ENCODE measurements around the gene SVOPL.

Gene SVOPL

GRCh38 chr7:138657854-138658386 lies 43.2 kb downstream of the SVOPL start:
- DNase-seq = no peak

- DNase-seq = no peak
Measured at GRCh38 chr7:138656952-138657351, 44.2 kb downstream of the SVOPL start.

- no peak for DNase-seq
Measured at GRCh38 chr7:138654616-138655015, 46.5 kb downstream of the SVOPL start.

GRCh38 chr7:138649506-138649905 lies 51.7 kb downstream of the SVOPL start:
- no peak for DNase-seq

GRCh38 chr7:138645284-138645683 lies 55.9 kb downstream of the SVOPL start:
- DNase-seq = no peak

GRCh38 chr7:138632826-138633602 lies 68.1 kb downstream of the SVOPL start:
- DNase-seq = no peak

- no peak for DNase-seq
Measured at GRCh38 chr7:138632384-138632783, 68.8 kb downstream of the SVOPL start.

GRCh38 chr7:138630059-138630610 lies 71.0 kb downstream of the SVOPL start:
- DNase-seq = no peak

GRCh38 chr7:138627361-138627760 lies 73.8 kb downstream of the SVOPL start:
- no peak for DNase-seq

- DNase-seq = no peak
Measured at GRCh38 chr7:138626846-138627245, 74.3 kb downstream of the SVOPL start.

- no peak for DNase-seq
Measured at GRCh38 chr7:138625849-138626230, 75.3 kb downstream of the SVOPL start.

- no peak for DNase-seq
Measured at GRCh38 chr7:138625084-138625848, 75.9 kb downstream of the SVOPL start.

GRCh38 chr7:138622841-138623240 lies 78.3 kb downstream of the SVOPL start:
- no peak for DNase-seq

- DNase-seq = no peak
Measured at GRCh38 chr7:138618933-138619332, 82.2 kb downstream of the SVOPL start.

- DNase-seq = no peak
Measured at GRCh38 chr7:138618506-138618905, 82.7 kb downstream of the SVOPL start.

- no peak for DNase-seq
Measured at GRCh38 chr7:138616085-138616484, 85.1 kb downstream of the SVOPL start.

- no peak for DNase-seq
Measured at GRCh38 chr7:138613630-138614029, 87.5 kb downstream of the SVOPL start.

GRCh38 chr7:138610671-138611170 lies 90.4 kb downstream of the SVOPL start:
- no peak for DNase-seq

- DNase-seq = peak; percentile 61
Measured at GRCh38 chr7:138608275-138608674, 92.9 kb downstream of the SVOPL start.

- no peak for DNase-seq
Measured at GRCh38 chr7:138607216-138608126, 93.7 kb downstream of the SVOPL start.

- no peak for DNase-seq
Measured at GRCh38 chr7:138606236-138606635, 94.9 kb downstream of the SVOPL start.

GRCh38 chr7:138603549-138604318 lies 97.4 kb downstream of the SVOPL start:
- DNase-seq = peak; percentile 5
